ENCODE results near the gene SLC6A9.

GRCh38 chr1:44078104-44078503 lies 46.8 kb upstream of the SLC6A9 start:
- TF ChIP-seq CTCF (IDR thresholded peaks at IDR 0.05) = no peak
- no peak for TF ChIP-seq POLR2A (IDR thresholded peaks at IDR 0.05; ENCODE audit: low read length)
- no peak for TF ChIP-seq RAD21 (conservative IDR thresholded peaks at IDR 0.05 in 1 of 2, IDR thresholded peaks at IDR 0.05 in 1 of 2)
- no peak for TF ChIP-seq RNF2 (IDR thresholded peaks at IDR 0.05; ENCODE audit: borderline replicate concordance, low read depth)
- no peak for TF ChIP-seq POLR2AphosphoS2 (conservative IDR thresholded peaks at IDR 0.05; ENCODE audit: low read length)
- no peak for TF ChIP-seq HOXA7 (CRISPR knock-in tag; IDR thresholded peaks at IDR 0.05)
- no peak for TF ChIP-seq CHD2 (IDR thresholded peaks at IDR 0.05; ENCODE audit: low read length, partially characterized antibody)
- no peak for TF ChIP-seq ELK1 (IDR thresholded peaks at IDR 0.05; ENCODE audit: low read depth, low read length)
- TF ChIP-seq CBX8 (IDR thresholded peaks at IDR 0.05) = no peak
- TF ChIP-seq MYC (IDR thresholded peaks at IDR 0.05; ENCODE audit: borderline replicate concordance, low read length) = no peak
- TF ChIP-seq NFE2L2 (conservative IDR thresholded peaks at IDR 0.05; ENCODE audit: low read length) = no peak
